Activated gamma-delta T cell (primary cell): Measurements from ENCODE around the gene SUN5.

Source experiments
- DNase-seq: peaks from one replicate; lab custom pipeline; 2025; lab: John Stamatoyannopoulos, UW

Gene SUN5

GRCh38 chr20:33014336-33015113 is 10.3 kb upstream of the SUN5 start:
- DNase-seq: no peak

DNA sequence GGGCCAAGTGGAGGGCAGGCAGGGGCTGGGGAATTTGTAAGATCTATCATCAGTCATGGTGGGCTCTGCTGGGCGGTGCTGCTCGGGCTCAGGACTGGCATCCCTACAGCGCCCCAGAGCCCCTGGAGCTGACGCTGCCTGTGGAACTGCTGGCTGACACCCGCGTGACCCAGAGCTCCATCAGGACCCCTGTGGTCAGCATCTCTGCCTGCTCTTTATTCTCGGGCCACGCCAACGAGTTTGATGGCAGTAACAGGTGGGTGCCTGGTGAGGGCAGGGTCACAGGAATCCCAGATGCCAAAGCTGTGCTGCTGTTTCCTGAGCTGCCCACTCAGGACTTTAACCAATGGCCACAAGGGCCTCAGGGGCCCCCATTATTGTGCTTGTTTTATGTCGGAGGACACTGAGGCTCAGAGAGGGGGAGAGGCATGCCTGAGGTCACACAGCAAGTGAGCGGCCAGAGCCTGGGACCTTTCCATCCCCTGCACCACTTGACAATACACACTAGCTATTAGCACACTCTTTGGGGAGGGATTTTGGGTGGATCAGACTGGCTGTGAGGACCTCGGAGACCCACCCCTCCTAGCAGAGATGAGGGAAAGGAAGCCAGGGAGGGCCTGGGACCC is 9.6 kb upstream of the SUN5 start:
- DNase-seq: no peak

DNA sequence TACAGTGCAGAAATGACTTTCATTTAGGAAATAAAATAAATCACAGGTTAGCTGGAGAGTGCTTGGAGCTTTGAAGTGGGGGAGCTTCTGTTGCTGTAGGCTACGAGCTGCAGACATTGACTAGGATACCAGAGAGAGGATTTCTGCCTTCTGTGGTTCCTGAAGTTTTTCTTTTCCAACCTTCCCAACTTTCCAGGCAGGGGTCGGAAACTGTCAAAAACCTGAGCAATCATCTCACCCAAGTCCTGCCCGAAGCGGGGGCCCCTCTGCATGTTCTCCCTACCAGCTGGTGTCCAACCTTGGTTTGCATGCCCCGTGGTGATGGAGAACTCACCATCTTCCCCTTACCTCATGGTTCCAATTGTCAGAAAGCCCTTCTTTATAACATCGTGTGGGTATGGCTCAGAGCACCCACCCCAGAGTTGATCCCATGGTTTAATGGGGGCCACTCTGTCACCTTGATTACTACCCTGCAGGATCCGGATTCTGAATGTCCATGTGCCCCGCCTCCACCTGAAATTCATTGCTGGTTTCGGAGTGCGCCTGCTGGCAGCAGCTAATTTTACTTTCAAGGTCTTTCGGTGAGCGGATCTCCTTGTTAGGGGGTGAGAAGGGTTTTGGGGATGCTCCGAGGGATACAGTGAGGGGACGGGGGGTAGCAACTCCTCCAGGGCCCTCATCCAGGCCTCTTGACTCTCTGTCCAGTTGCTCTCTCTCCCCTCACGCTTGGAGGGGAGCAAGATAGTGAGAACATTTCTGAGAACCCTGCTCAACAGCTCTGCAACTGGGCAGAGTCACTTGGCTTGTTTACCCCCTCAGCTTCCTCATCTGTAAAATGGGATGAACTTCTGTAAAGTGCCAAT is 8.3 kb upstream of the SUN5 start:
- no peak for DNase-seq

DNA sequence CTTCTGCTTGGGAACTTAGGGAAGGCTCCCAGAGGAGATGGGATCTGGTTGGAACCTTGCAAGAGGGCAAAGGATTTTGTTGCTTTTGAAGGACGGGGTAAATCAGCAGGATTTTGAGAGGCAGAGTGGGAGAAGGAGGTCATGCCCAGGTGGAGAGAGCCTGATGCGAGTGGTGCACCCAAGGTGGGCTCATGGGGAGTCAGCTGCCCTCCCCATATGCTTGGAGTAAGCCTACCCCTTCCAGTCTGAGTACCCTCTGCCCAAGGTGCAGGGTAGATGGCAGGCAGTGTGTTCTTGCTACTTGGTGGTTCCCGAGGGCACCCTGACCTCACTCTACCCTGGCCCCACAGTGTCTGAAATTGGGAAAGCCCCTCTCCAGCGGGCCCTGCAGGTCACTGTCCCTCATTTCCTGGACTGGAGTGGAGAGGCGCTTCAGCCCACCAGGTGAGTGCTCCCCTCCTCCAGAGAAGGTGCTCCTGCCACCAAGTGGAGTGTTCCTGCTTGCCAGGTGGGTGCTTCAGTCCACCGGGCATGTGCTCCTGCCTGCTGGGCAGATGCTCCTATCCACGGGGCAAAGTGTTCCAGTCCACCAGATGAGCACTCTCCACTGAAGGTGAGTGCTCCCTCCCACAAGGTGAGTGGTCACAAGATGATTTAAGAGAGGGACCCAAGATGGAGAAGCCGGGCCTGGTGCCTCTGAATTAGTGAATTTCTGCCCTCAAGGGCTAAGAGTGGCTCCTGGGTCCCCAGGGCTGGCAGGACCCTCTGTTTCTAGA is 6.6 kb upstream of the SUN5 start:
- DNase-seq: no peak

DNA sequence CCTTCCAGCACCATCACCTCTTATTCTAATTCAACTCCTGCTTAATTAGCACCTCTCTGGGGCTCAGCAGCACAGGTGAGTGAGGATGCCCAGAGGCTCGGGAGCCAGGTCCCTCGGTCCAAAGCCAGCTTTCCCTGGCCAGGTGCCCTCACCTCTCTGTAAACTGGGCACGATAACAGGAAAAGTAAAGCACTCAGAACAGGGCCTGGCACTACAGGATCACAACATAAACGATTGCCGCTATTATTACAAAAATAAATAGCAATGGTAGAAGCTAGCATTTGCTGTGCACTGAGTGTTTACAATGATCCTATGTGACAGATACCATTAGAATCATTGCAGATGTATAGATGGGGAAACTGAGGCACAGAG is 5.9 kb upstream of the SUN5 start:
- no peak for DNase-seq

GRCh38 chr20:33009214-33010132 is 5.2 kb upstream of the SUN5 start:
- DNase-seq: no peak

DNA sequence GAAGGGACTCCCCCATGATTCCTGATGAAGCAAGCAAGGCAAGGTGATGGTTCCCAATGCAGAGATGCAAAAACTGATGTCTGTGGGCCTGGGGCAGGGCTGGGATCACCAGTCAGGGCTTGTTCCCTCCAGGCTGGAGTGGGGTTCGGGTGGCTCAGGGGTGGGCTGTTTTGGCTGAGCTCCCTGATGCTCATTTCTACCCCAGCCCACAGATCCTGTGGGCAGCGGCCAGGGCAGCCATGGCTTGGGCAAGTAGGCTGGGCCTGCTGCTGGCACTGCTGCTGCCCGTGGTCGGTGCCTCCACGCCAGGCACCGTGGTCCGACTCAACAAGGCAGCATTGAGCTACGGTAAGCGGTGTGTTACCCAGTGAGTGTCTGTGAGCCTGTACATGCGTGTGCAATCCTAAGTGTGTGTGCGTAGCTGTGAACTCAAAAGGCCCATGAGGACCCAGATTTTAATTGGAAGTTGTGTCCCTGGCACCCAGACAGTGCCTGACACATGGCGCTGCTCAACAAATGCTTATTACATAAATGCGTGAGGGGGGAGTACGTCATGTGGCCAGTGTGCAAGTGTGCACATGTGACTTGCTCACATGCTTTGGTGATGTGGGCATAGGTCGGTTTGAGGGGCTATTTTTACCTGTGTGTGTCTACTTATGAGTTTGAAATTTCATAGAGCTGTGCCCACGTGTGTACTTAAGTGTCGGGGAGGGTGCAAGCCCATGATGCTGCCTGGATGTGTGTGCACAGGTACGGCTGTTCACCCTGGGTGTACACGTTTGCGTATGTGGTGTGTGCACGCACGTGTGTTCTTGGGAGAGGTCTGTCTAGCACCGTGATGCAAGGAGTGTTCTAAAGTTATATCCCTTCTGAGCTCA is 4.3 kb upstream of the SUN5 start:
- DNase-seq: no peak

- DNase-seq: no peak
Observed at GRCh38 chr20:33007376-33008335, 3.4 kb upstream of the SUN5 start, which contains the start of gene BPIFB2. BPIFB2 (plus strand) TSS chr20:33007704; CDS start chr20:33008575, 871 bp downstream.

GRCh38 chr20:33006776-33007375 is 2.6 kb upstream of the SUN5 start:
- DNase-seq: no peak

DNA sequence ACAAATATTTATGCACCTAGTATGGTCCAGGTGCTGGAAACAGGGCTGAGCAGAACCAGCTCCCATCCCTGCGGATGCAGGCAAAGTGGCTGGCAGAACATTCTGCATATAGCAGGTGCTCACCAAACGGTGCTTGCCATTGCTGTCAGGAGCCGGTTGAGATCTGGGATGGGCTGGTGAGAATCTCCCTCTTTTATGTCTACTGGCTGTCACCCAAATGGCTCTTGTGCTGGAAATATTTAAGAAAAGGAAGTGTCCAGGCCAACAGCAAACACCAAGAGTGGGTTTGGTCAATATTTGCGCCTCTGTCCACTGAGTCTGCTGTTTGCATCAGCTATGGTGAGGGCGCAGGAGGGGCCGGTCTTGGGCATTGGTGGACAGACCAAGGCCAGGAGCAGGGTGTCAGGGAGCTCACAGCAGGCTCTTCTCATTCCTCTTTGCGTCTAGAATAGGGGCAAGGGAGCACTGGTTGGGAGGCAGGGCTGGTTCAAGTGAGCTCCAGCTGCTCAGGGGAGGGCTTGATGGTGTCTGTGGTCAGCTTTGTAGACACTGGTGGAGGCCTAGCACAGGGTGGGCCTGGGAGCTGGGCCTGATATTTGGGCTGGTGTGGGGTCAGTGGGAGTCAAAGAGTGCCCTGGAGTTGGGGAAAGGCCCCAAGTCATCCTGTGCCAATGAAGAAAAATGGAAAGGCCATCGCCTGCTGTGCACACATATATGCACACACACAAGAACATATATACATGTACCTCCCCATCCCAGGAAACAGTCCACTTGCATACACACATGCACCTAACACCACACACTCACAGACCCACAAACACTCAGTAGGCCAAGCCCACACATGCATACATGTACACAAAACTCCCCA is 1.9 kb upstream of the SUN5 start:
- no peak for DNase-seq

DNA sequence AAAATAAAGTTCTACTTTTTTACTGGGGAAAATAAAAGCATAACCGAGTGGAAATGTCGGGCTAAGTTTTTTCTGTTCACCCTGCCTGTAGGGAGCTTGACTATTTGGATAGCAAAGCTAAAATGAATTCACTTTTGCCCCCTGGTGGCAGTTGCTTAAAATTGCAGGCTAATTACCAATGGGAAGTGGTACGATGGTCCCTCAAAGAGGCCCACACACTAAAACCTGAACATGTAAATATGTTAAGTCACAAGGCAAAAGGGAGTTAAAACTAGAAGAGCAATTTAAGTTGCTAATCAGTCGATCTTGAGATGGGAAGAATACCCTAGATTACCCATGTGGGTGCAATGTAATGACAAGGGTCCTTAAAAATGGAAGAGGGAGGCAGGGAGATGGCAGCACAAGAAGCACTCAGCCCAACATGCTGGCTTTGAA is 916 bp upstream of the SUN5 start:
- DNase-seq: no peak

GRCh38 chr20:33002087-33002808 is 2.0 kb downstream of the SUN5 start:
- no peak for DNase-seq

DNA sequence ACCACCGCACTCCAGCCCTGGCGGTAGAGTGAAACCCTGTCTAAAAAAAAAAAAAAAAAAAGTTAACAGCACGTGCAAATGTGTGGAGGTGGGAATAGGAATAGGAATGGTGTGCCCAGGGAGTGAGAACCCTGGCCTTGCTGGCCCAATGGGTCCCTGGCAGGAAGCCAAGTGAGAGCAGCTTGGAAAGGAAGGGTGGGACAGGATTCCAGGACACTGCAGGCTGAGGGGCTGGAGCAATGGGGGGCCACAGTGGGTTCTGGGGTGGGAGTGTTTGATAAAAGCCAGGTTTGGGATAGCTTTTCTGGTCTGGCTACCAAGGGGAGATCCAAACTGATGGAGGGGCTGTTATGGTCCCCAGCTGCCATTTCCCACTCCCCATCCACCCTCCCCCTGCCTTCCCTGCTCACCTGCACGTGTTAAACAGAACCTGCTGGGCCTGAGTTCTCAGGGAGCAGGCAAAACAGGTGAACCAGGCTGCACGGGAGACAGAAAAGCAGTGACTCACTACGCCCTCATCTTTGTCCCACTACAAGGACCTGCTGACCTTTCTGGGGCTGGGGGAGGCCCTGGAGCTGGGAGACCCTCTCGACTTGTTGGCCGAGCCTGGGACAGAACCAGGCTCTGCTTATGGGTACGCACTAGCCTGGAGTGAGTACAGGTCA is 3.3 kb downstream of the SUN5 start:
- DNase-seq: no peak

- DNase-seq: no peak
Observed at GRCh38 chr20:32999603-33000250, 4.5 kb downstream of the SUN5 start.

GRCh38 chr20:32997431-32997830 is 6.8 kb downstream of the SUN5 start:
- no peak for DNase-seq
